GM19467 (cell line): ENCODE measurements around the gene BAZ2B.
"Not testable (repeated sequence)": the region's sequence is repeated elsewhere in the genome, so short reads cannot be mapped to it uniquely, and the experiment has no call there.

Experiments
- ATAC-seq: cut with Tn5 transposase; IDR thresholded peaks from one replicate; pipeline ENCODE4 v1.9.1; 2021; ENCODE audit warnings: mild to moderate bottlenecking, moderate library complexity; ENCODE audit not compliant: unreplicated experiment

The BAZ2B gene

DNA sequence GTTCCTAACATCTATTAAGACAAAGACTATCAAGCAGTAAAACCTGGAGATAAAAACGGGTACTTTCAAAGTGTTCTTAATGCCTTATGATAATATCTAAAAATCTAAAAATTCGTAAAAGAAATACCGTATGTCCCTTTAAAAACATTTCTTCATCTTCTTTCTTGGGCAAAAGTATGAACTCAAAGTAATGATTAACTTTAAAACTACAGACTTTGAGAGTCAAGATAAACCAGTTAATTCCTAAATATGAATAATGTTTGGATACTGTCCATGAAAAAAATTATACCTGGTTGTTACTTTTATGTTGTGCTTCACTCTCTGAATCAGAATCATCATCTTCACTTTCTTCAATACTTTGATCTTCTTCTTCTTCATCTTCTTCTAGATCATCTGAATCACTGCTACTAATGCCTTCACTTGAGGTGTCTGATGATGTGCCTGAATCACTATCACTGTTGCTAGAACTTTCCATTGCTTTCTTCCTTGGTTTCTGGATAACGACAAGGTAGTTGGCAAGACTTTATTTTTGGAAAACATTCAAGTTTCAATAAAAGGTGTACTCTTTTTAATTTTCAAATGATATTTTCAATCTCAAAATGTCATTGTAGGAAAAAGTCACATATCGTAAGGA lies 177.5 kb downstream of the BAZ2B start:
- ATAC-seq, result no peak

DNA sequence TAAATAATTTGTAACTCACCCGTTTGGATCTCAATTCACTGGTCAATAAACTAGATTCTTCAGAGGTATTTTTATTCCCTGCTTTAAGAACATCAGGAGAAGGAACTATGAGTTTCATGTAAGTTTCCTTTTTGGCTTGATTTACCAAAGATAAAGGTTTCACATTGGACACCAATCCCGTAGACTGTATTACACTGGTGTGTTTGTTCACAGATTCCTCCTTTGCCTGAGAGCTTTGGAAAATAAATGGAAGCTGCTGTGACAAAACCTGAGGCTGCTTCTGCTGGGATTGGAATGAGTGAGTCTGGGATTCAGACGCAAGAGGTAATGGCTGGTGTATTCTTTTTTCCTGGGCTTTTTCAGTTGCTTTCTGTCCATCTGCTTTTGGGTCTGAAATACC lies 178.1 kb downstream of the BAZ2B start:
- ATAC-seq, result no peak

DNA sequence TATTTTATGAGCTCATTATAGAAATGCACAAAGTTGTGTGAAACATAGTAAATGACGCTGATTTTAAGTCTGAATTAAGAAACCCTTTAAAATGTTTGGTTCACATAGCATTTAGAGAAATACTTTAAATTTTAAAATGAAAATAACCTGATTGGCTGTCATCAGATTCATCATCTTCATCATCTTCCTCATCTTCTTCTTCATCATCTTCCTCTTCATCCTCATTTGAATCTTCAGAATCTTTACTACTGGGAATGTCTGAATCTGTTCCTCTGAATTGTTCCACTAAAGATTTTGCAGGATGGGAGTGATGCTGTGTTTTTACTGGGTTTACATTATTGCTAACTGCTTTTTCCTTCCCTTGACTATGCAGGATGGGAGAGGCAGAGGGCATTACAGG lies 183.7 kb downstream of the BAZ2B start:
- ATAC-seq, result no peak

DNA sequence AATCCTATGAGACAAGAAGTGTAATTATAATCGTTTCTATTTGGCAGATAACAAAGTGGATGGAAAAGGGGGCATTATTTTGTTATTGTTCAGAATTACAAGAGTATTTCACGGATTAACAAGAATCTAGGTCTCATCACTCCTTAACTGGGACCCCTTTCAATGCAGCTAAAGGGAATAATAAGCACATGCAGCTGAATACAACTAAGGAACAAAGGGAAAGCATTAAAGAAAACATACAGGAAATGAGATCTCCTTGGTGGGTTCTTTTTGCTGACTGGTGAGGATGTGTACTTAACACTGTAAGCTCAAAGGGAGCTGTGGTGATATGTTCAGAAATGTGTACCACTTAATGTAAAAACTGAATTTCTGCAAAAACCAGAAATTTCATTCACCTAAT lies 189.3 kb downstream of the BAZ2B start:
- no peak for ATAC-seq

DNA sequence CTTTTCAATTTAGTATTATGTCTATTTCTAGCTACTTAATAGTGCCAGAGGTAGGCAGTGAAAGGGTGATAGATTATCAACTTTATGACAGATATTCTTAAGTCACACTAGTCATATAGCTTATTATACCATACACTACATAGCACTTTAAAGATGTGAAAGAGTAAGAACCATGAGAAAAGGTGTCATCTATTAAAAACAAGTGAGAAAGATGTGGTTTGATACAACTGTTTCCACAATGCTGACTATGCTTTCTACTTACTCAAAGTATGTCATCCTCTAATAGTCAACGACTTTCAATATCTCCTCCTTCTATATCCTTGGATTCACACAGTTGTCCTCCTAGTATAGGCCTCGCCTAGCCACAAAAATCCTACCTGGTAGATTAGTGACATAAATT lies 196.9 kb downstream of the BAZ2B start:
- no peak for ATAC-seq

DNA sequence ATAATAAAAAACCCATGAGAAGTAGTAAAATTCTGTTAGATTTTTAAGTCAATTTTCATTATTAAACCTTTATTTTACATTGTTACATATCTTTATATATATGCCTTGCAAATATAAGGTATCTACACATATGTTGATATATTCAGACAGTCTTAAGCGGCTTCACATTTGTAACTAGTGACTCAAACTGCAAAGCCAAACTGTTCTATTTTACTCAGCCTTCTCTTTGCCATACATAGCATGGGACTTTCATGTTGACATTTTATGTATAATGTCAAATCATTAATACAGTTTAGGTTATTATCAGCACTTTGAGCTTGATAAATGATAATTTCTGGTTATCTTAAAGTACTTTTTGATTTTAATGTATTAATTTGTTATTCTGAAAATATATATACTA lies 204.9 kb downstream of the BAZ2B start:
- no peak for ATAC-seq

DNA sequence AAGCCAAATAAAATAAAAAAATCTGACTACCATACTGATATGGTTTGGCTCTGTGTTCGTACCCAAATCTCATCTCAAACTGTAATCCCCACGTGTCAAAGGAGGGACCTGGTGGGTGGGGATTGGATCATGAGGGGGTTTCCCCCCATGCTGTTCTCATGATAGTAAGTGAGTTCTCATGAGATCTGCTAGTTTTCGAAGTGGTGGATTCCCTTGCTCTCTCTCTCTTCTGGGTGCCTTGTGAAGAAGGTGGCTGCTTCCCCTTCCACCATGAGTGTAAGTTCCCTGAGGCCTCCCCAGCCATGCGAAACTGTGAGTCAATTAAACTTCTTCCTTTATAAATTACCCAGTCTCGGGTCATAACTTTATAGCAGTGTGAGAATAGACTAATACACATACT lies 206.1 kb downstream of the BAZ2B start:
- ATAC-seq, result no peak

DNA sequence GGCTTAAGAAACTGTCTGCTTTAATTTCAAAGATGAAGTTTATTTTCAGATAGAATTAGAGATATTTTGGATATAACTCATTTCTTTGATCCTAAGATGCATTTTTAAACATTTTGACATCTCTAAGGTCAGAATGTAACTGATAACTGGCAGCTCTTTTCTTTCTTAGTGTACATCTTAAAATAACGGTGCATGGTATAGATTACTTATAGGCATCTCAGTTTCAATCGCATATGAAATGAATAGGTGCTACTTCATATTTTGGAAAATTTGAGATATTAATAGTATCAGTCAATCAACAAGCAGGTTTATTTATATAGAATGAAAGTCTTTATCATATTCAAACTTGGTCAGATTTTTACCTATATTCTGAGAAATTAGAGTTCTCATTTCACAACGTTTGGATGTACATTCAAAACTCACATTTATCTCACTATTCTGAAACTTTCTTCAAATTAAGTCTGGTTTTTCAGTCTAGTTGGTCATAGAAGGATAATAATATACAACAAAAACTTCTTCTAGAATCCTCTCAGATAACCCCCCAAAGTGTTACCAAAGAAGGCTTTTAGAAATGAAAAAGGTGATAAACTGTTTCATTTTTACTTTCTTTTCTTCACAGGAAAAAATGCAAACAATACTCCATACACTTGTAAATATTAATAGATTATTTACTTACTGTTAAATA lies 207.1 kb downstream of the BAZ2B start:
- ATAC-seq, result no peak

DNA sequence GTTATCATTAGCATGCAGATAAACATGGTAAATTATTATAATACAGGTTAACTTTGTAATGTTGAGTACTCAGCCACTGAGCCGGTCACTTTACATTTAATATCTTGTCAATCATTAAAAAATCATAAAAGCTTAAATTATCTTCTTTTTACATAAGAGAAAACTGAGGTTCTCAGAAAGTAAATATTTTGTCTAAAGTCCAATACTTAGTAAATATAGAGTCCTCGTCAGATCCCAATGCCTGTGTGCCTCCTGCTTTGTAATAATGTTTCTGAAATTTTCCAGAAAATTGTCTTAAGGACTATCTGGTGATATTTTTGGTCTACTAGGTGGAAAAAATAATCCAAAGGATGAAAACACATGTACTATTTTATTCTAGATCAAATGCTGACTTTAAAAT lies 213.6 kb downstream of the BAZ2B start:
- ATAC-seq, result no peak

DNA sequence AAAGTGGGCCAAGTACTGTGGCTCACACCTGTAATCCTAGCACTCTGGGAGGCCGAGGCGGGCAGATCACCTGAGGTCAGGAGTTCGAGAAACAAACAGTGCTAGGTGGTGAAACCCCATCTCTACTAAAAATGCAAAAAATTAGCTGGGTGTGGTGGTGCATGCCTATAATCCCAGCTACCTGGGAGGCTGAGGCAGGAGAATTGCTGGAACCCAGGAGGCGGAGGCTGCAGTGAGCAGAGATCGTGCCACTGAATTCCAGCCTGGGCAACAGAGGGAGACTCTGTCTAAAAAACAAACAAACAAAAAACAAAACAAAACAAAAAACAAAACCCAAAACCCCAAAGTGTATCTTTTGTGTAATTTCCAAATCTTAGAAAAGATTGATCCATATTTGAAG lies 214.2 kb downstream of the BAZ2B start:
- not testable (repeated sequence) for ATAC-seq

DNA sequence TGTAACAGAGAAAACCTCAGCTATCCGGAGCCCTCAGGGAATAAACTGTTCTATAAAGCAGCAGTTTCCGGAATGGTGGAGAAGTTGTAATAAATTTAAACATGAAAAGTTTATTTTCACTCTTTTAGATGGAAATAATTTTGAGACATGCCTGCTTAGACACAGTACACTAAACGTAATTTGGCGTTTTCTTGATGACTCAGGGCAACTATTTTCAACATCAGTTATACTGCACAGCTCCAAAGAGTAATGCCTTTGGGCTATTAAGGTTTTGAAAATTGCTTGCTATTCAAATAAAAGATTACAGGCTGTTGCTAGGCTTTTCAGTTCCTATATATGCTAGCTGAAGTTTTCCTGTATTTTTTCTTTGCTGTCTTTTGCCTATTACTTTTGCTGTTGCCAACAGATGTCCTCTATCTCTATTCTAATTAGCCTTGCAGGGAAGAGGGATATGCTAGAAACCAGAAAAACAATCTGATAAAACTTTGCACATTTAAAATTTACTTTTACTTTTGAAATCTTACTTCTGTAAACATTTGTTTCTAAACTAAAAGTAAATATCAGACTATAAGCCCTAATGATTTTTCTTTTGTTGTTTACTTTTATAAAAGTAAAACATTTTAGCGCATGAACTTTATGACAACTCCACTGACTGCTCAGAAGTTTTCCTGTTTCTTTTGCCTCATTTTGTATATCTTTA lies 216.5 kb downstream of the BAZ2B start:
- no peak for ATAC-seq

DNA sequence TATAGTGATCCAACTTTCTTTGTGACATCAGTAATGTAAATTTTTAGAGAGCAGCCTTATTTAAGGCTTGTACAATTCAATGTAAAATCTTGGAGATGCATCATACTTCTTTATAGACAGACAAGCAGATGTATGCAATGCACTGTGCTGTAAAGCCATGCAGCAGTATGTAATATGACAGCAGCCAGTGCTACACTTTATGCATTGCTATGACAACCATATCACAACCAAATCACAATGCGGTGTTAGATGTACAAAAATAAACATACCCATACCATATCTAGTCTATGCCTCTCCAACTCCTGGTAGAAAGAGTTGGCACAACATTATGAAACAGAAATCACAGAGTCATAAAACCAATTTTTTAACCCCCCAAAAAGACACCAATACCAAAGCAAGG lies 219.5 kb downstream of the BAZ2B start:
- no peak for ATAC-seq

DNA sequence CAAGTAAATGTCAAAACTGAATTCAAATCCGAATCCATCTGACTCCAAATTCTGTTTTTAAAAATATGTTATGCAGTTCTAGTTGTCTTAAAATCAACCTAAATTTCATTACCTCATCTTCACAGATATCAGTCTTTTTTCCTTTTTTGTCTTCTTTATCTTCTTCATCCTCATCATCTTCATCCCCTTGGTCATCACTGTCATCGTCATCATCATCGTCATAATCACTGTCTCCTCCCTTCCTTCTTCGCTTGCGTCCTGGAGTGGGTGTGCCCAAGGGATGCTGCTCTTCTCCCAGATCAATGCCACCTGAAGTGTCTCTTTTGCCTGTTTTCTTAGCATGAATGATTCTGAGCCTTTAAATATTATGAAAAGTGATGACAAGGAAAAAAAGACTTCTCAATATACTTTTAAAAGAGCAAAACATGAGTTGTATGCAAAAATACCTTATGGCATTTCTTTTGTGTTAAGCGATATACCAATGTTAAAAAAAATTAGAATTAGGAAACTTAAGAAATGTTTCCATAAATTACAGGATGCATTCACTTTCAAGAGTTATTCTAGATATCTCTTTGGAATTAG lies 233.8 kb downstream of the BAZ2B start:
- no peak for ATAC-seq

DNA sequence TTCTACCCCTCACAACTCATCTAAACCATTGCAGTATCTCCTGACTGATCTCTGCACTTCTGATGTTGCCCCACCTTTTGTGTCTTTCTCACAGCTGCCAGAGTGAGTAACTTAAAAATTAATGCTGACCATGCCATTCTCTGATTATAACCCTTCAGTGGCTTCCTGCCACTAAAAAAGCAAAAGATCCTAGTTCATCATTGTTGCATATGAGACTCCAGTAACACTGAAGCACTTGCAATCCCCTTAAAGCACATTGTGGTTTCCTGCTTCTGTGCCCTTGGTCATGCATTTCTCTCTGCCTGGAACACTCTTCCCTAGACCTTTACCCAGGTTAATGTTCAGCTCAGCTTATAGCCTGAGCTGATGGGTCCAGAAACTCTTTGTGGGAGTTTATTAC lies 234.8 kb downstream of the BAZ2B start:
- peak; percentile 71 for ATAC-seq

DNA sequence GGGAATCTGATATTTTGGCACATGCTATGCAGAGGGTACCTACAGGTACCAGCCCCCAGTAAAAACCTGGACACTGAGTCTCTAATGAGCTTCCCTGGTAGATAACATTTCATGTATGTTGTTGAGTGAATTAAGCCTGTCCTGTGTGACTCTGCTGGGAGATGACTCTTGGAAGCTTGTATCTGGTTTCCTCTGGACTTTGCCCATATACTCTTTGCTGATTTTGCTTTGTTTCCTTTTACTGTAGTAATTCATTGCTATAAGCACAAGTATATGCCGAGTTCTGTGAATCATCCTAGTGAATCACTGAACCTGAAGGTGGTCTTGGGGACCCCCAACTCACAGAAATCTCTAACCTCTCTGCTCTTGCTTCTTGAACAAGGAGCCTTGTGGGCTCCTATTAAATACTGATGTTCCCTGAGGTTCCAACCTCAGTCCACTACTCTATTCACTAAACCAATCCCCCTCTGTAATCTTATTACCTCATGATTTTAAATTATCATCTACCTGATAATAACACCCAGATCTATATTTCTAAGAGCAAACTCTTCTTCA lies 235.6 kb downstream of the BAZ2B start:
- ATAC-seq, result no peak

DNA sequence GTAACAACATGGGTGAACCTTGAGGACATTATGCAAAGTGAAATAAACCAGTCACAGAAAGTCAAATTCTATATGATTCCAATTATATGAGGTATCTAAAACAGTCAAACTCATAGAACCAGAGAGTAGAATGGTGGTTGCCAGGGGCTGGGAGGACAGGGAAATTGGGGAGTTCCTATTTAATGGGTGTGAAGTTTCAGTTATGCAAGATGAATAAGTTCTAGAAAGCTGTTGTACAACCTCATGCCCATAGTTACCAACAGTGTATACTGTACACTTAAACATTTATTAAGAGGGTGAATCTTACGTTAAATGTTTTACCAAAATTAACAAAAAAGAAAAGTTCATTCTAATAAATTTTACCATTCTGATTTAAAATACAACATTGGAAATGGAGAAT lies 237.2 kb downstream of the BAZ2B start:
- ATAC-seq, result no peak

DNA sequence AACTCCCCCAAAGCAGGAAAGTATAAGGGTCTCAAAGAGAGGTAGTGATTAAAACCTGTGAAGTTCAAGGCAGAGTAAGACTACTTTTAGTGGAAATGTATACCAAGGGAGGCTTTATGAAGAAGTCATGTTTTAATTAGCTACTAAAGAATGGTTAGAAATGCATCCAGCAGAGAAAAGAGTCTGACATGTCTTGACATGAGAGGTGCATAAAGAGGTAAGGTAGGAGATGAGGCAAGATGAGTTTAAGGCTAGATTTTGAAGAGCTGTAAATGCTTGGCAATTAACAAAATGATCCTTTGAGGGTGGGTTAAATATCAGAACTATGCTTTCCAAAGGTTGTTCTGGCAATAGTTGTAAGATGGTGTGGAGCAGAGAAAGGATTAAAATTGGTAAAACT lies 241.1 kb downstream of the BAZ2B start:
- ATAC-seq, result no peak

DNA sequence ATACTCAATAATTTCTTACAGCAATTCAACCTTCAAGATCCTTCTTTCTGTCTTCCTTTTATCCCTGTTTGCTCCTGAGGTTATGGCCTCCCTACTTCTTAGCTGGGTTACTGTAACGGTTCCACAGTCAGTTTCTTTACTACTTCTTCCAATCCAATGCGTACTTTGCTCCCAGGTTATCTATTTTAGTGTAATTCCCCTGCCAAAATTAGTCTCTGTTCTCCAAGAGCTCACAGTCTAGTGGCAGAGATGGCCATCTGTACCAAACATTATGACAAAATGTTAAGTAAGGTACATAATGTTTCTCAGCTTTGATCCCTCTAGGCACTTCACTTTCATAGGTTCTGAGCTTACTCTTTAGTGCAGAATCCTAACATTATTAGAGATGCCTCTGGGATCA lies 244.8 kb downstream of the BAZ2B start:
- ATAC-seq, result no peak

DNA sequence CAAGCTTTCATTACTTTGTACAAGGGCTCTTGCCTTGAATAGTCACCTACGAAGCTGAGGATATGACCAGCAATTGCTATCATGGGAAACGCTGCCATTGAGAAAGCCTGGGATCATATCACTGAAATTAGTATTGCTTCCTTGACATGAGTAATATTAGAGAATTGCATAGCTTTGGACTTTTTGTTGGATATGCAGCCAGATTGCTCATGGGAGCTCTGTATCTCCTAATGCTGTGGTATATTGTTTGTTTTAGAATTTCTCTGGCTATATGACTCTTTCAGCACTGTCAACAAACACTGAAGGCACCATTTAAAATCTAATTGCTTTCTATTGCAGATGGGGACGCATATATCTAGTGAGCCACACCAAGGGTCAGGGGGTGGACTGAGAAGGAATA lies 249.8 kb downstream of the BAZ2B start:
- no peak for ATAC-seq

DNA sequence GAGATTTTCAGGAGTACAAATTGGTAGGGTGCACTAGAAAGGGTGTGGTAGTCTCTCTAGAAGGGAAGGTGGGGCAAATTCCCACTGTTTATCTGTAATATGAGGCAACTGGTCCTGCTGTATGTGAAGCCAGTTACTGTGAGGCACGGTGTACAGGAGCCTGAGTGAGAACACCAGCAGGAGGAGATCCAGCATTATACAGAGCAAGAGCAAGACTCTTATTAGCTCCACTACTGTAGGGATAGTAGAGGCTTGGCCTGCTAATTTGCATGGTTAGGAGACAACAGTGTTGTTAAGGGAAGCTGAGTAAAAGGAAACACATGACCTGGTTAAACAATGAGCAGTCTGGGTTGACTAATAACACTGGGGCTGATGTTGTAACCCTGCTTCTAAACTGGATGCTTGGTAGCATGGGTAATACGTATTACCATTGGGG lies 253.5 kb downstream of the BAZ2B start:
- no peak for ATAC-seq

DNA sequence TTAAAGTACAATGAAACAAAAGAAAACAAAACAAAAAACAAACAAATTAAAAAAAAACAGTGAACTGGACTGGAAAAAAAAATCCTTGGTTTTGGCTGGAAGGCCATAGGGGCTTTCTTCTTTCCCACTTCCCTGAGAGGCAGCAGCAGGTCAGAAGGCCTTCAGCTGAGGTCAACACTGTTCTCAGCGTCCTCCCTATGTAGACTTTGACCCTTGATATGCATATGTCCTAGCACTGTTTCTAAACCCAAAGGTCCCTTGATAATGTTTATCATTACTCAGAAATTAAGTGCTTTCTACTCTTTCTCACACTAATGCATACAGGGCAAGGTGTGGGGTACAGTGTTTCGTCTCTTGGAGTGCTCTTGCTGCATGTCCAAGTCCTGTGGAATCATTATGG lies 254.3 kb downstream of the BAZ2B start:
- no peak for ATAC-seq

DNA sequence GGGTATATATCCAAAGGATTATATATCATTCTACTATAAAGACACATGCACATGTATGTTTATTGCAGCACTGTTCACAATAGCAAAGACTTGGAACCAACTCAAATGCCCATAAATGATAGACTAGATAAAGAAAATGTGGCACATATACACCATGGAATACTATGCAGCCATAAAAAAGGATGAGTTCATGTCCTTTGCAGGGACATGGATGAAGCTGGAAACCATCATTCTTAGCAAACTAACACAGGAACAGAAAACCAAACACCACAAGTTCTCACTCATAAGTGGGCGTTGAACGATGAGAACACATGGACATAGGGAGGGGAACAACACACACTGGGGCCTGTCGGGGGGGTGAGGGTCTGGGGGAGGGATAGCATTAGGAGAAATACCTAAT lies 254.7 kb downstream of the BAZ2B start:
- not testable (repeated sequence) for ATAC-seq
